GM12878 (cell line): ENCODE measurements around the gene NLGN2. TPM values are rescaled to one million over a fixed set of nuclear protein-coding genes. Genes with fewer than 3 reads are reported as not detected.

Source experiments
- BHLHE40 ChIP-seq, 2 experiments: fragments of 450-650 bp in 1 of 2; IDR thresholded peaks; 2 replicates each; pipeline ENCODE4 v1.6.1; 2011 to 2017; ENCODE audit warnings: low read depth in 2 of 2, borderline replicate concordance in 1 of 2, improper control_type of control experiment in 1 of 2, low read length in 1 of 2, mild to moderate bottlenecking in 1 of 2
- CBFB ChIP-seq: IDR thresholded peaks from 2 replicates; pipeline ENCODE4 v1.6.1; 2016; ENCODE audit warnings: antibody characterized with exemption, low read depth
- CBX5 ChIP-seq: sonication (generic); IDR thresholded peaks from 2 replicates; pipeline ENCODE4 v1.6.1; 2016; ENCODE audit warnings: low read depth, moderate library complexity, mild to moderate bottlenecking, inconsistent platforms
- E4F1 ChIP-seq: fragments of 450-650 bp; IDR thresholded peaks from 2 replicates; pipeline ENCODE4 v1.6.1; 2018; ENCODE audit warnings: borderline replicate concordance, mild to moderate bottlenecking; ENCODE audit not compliant: partially characterized antibody
- HCFC1 ChIP-seq: fragments of 150-350 bp; IDR thresholded peaks from 2 replicates; pipeline ENCODE4 v1.6.1; 2014; ENCODE audit warnings: low read length
- IRF3 ChIP-seq: fragments of 450-650 bp; IDR thresholded peaks from 2 replicates; pipeline ENCODE4 v1.6.1; 2014; ENCODE audit warnings: mild to moderate bottlenecking
- IRF4 ChIP-seq: IDR thresholded peaks from 2 replicates; pipeline ENCODE4 v1.6.1; 2011; ENCODE audit warnings: low read depth, low read length
- JUND ChIP-seq: IDR thresholded peaks from 2 replicates; pipeline ENCODE4 v1.6.1; 2012; ENCODE audit warnings: low read depth, mild to moderate bottlenecking, low read length, improper control_type of control experiment, moderate library complexity
- KDM1A ChIP-seq: fragments of 200-600 bp; sonication (generic); IDR thresholded peaks from 2 replicates; pipeline ENCODE4 v1.6.1; 2016; ENCODE audit warnings: borderline replicate concordance
- MEF2B ChIP-seq: fragments of 450-650 bp; IDR thresholded peaks from 2 replicates; pipeline ENCODE4 v1.6.1; 2018; ENCODE audit warnings: mild to moderate bottlenecking, moderate library complexity; ENCODE audit not compliant: partially characterized antibody, poor library complexity, severe bottlenecking
- NFXL1 ChIP-seq: fragments of 450-650 bp; IDR thresholded peaks from 2 replicates; pipeline ENCODE4 v1.6.1; 2017; ENCODE audit warnings: antibody characterized with exemption, mild to moderate bottlenecking, borderline replicate concordance
- NFYA ChIP-seq: IDR thresholded peaks from 2 replicates; pipeline ENCODE4 v1.6.1; 2011; ENCODE audit warnings: low read depth, mild to moderate bottlenecking, low read length, improper control_type of control experiment, borderline replicate concordance
- NR2C1 ChIP-seq: fragments of 450-650 bp; IDR thresholded peaks from 2 replicates; pipeline ENCODE4 v1.6.1; 2017; ENCODE audit warnings: antibody characterized with exemption, mild to moderate bottlenecking, moderate library complexity
- NR2C2 ChIP-seq: IDR thresholded peaks from 2 replicates; pipeline ENCODE4 v1.6.1; 2011; ENCODE audit warnings: borderline replicate concordance, low read depth; ENCODE audit not compliant: control insufficient read depth, insufficient read length
- PAX8 ChIP-seq: fragments of 450-650 bp; IDR thresholded peaks from 2 replicates; pipeline ENCODE4 v1.6.1; 2017; ENCODE audit warnings: mild to moderate bottlenecking, moderate library complexity
- PKNOX1 ChIP-seq: fragments of 450-650 bp; IDR thresholded peaks from 2 replicates; pipeline ENCODE4 v1.6.1; 2016; ENCODE audit warnings: mild to moderate bottlenecking
- PML ChIP-seq: IDR thresholded peaks from 2 replicates; pipeline ENCODE4 v1.6.1; 2012; ENCODE audit warnings: low read length, inconsistent platforms
- POLR2A ChIP-seq: IDR thresholded peaks from 2 replicates; pipeline ENCODE4 v1.6.1; 2011; ENCODE audit warnings: low read depth, mild to moderate bottlenecking, low read length
- RAD21 ChIP-seq: IDR thresholded peaks from 2 replicates; pipeline ENCODE4 v1.6.1; 2011; ENCODE audit warnings: mild to moderate bottlenecking, low read depth, low read length, moderate library complexity; ENCODE audit not compliant: insufficient read depth
- RBBP5 ChIP-seq: fragments of 200-600 bp; sonication (generic); conservative IDR thresholded peaks from 2 replicates; pipeline ENCODE4 v1.6.1; 2016
- RELB ChIP-seq: fragments of 450-650 bp; IDR thresholded peaks from 2 replicates; pipeline ENCODE4 v1.6.1; 2017; ENCODE audit warnings: low read depth, mild to moderate bottlenecking, moderate library complexity
- SIN3A ChIP-seq: IDR thresholded peaks from 2 replicates; pipeline ENCODE4 v1.6.1; 2012; ENCODE audit warnings: low read depth, low read length, improper control_type of control experiment
- TCF12 ChIP-seq: IDR thresholded peaks from 2 replicates; pipeline ENCODE4 v1.6.1; 2011; ENCODE audit warnings: low read depth, mild to moderate bottlenecking, low read length
- YBX1 ChIP-seq: fragments of 450-650 bp; IDR thresholded peaks from 2 replicates; pipeline ENCODE4 v1.6.1; 2016; ENCODE audit warnings: antibody characterized with exemption
- polyA plus RNA-seq, 11 experiments: library from polyadenylated mRNA; depleted of rRNA in 4 of 11; unstranded in 6 of 11; stranded (reverse) in 5 of 11; fragments of >200 nt; fragmentation: Nextera tagmentation in 4 of 11; fragmentation: Illumina TruSeq in 1 of 11; extraction: Ambion mirVana in 4 of 11; extraction: Trizol in 1 of 11; gene quantifications; 1 replicate in 1 of 11; 2 replicates in 10 of 11; pipeline versions ENCODE4 v1.2.1 to v1.2.3, GENCODE V29; 2011 to 2016; ENCODE audit warnings: inconsistent platforms in 2 of 11, missing spikeins in 2 of 11, low read depth in 1 of 11
- total RNA-seq, 4 experiments: library from RNA; depleted of rRNA in 3 of 4; stranded (reverse); fragments of >200 nt in 3 of 4; fragmentation: Illumina TruSeq in 1 of 4; extraction: Trizol in 1 of 4; gene quantifications; 2 replicates each; pipeline versions ENCODE4 v1.2.1 to v1.2.3, GENCODE V29; 2013 to 2021

Gene NLGN2
- total and polyA plus RNA-seq, 10 of the 15 experiments (the other 5 are each of a cell fraction or from before 2014, with no cell fraction given), result 0.02 to 0.87 (median 0.11) TPM; not detected in 2

DNA sequence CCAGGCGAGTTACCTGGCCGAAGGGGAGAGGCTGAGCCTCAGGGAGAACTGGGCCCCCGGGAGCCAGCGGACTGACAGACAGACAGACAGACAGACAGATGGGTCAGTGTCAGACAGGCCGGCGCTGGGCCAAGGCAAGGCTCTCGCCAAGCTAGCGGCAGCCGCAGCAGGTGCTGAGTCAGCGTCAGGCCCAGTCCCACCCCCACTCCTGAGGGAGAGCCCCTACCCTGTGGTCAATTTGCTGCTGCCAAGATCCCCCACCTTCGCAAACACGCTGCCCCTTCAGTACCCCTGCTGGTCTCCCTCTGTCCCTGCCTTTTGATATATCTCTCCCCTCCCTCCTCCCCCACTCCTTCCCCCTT, 33.2 kb downstream of the NLGN2 start (continued):
- TF ChIP-seq RELB (no peak; the same call in 1 of the 2 replicates), PKNOX1 (peak; percentile 31; the same call in 1 of the 2 replicates), NR2C1 (no peak), IRF3 (no peak), E4F1 (no peak), BHLHE40 (IDR thresholded peaks at IDR 0.05; ENCODE audit: borderline replicate concordance in 1 of 2, low read depth in 2 of 2, low read length in 1 of 2) (peak in 1 of 2 experiments; percentile 51; a peak in 2 of 4 replicates), PML (no peak), YBX1 (no peak), NFXL1 (no peak), PAX8 (no peak), HCFC1 (no peak), IRF4 (no peak), RAD21 (no peak), KDM1A (no peak), CBFB (peak; percentile 52; the same call in 1 of the 2 replicates), NFYA (no peak), JUND (no peak), TCF12 (peak; percentile 86; the same call in 1 of the 2 replicates), NR2C2 (no peak), RBBP5 (no peak), POLR2A (peak; percentile 49; the same call in 1 of the 2 replicates), SIN3A (0 out of 2 replicates have a peak, but pooled peaks have one; percentile 24), CBX5 (no peak), MEF2B (no peak)
